ENCODE data around the gene U2SURP.
"Not testable (repeated sequence)": the region's sequence is repeated elsewhere in the genome, so short reads cannot be mapped to it uniquely, and the experiment has no call there.

The U2SURP gene

GRCh38 chr3:143024351-143024960 lies 23.1 kb downstream of the U2SURP start:
- no peak for DNase-seq

- no peak for DNase-seq
Measured at GRCh38 chr3:143031327-143031726, 30.0 kb downstream of the U2SURP start.

- DNase-seq, result not testable (repeated sequence)
Measured at GRCh38 chr3:143031796-143032387, 30.5 kb downstream of the U2SURP start.

GRCh38 chr3:143035466-143036211 lies 34.3 kb downstream of the U2SURP start:
- no peak for DNase-seq

GRCh38 chr3:143036557-143036956 lies 35.2 kb downstream of the U2SURP start:
- no peak for DNase-seq

GRCh38 chr3:143037867-143038266 lies 36.5 kb downstream of the U2SURP start:
- no peak for DNase-seq

- no peak for DNase-seq
Measured at GRCh38 chr3:143040261-143040879, 39.0 kb downstream of the U2SURP start.

GRCh38 chr3:143041903-143042302 lies 40.5 kb downstream of the U2SURP start:
- no peak for DNase-seq

- DNase-seq, result no peak
Measured at GRCh38 chr3:143045639-143046038, 44.3 kb downstream of the U2SURP start.

GRCh38 chr3:143046075-143046474 lies 44.7 kb downstream of the U2SURP start:
- not testable (repeated sequence) for DNase-seq

GRCh38 chr3:143054011-143054410 lies 52.6 kb downstream of the U2SURP start:
- DNase-seq, result no peak

GRCh38 chr3:143056372-143056771 lies 55.0 kb downstream of the U2SURP start:
- DNase-seq, result no peak

GRCh38 chr3:143060906-143061305 lies 59.5 kb downstream of the U2SURP start:
- DNase-seq, result no peak

GRCh38 chr3:143063018-143063417 lies 61.6 kb downstream of the U2SURP start:
- no peak for DNase-seq

GRCh38 chr3:143064777-143065176 lies 63.4 kb downstream of the U2SURP start:
- no peak for DNase-seq

- no peak for DNase-seq
Measured at GRCh38 chr3:143065364-143065763, 64.0 kb downstream of the U2SURP start.

- no peak for DNase-seq
Measured at GRCh38 chr3:143066033-143066432, 64.7 kb downstream of the U2SURP start.

- DNase-seq, result no peak
Measured at GRCh38 chr3:143067201-143067600, 65.8 kb downstream of the U2SURP start.

GRCh38 chr3:143068059-143068458 lies 66.7 kb downstream of the U2SURP start:
- DNase-seq, result no peak

GRCh38 chr3:143070977-143071551 lies 69.7 kb downstream of the U2SURP start:
- DNase-seq, result no peak

- no peak for DNase-seq
Measured at GRCh38 chr3:143071776-143072175, 70.4 kb downstream of the U2SURP start.

- DNase-seq, result not testable (repeated sequence)
Measured at GRCh38 chr3:143072298-143073020, 71.1 kb downstream of the U2SURP start.

GRCh38 chr3:143073541-143073940 lies 72.2 kb downstream of the U2SURP start:
- not testable (repeated sequence) for DNase-seq

All from NCI-H1417 treated with DMSO at 0.1 percent for 48 hours (cell line).